ENCODE data around the gene MEF2B.
"Not testable (repeated sequence)": the region's sequence is repeated elsewhere in the genome, so short reads cannot be mapped to it uniquely, and the experiment has no call there.

MEF2B gene

DNA sequence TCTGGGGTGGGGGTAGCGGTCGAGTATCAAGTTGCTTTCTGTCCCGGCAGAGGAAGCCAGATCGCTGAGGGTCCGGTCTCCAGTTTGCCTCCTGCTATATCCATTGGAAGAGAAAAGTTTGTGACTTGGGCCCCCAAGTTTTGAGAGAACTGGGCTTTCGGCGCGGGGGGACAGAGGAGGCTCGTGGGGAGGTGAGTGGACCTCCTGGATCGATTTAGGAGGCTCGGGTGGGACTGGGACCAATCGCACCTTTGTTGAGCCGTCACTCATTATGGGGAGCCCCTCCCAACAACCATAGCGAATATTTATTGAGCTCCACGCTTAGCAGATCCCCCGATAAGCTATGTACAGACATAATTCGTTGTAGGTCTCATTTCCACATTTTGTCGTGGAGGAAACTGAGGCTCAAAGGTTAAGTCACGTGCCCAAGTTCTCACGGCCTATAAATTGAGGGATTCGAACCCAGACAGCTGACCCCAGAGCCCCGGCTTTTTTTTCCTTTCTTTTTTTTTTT is 22.9 kb upstream of the MEF2B start:
- DNase-seq, result no peak

- DNase-seq, result peak; percentile 99
Observed at GRCh38 chr19:19192078-19192882, 22.2 kb upstream of the MEF2B start, which contains the start of the genes BORCS8 and RFXANK. Gene BORCS8, minus strand, starts transcription at chr19:19192152. Its CDS starts 35 bp downstream, at chr19:19192117. Gene RFXANK, plus strand, starts transcription at chr19:19192258. Its CDS starts 1,689 bp downstream, at chr19:19193947.

DNA sequence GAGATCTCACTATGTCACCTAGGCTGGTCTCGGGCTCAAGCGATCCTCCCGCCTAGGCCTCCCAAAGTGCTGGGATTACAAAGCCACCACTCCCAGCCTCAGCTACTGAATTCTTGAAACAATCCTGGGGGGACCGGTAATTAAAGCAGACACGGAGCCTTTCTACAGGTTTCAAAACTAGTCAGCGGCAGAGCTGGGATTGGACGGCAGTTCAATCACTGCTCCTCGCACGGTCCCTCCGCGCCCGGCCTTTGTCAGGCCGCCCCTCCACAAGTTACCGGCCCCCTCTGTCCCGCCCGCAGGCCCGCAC is 21.7 kb upstream of the MEF2B start:
- no peak for DNase-seq

DNA sequence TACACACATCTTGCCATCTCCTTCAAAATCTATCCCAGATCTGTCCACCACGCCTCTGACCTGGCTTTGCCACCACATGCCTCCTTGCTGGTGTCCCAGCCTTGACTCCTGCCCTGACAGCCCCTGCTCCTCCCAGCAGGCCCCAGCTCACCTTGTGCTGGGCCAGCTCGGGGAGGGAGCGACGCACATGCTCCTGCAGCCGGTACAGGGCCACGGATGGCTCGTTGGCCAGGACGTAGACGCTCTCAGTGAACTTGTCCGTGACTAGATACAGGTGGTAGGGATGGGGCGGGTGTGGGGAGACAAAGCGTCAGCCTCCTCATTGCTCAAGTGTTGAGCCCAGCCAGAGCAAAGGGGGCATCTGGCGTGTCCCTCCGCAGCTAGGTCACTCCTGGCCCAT is 16.7 kb upstream of the MEF2B start:
- no peak for DNase-seq

DNA sequence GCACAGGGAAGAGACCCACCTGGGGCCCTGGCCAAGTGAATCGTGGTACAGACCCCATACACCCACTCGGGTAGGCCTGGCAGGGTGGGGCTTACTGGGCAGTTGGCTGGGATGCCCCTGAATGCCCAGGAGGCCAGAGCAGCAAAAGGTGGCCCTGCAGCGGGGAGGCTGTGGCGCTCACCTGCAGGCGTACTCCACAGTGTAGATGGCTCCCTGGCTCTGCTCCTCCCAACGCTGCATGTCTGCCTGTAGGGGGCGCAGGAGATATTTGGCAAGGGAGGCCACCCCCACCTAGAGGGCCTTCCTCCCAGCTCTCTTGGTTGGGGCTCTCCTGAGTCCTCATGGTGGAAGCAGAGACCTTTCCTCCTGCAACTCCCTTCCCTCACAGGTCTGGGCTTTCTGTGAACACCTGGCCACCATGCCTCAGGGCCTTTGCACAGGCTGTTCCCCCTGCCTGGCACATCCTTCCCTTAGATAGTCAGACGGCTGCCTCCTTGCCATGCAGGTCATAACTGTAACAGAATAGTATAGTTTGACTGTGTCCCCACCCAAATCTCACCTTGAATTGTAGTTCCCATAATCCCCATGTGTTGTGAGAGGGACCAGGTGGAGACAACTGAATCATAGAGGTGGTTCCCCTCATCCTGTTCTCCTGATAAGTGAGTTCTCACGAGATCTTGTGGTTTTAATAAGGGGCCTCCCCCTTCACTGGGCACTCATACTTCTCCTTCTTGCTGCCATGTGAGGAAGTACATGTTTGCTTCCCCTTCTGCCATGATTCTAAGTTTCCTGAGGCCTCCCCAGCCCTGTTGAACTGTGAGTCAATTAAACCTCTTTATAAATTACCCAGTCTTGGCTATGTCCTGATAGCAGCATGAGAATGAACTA is 16.0 kb upstream of the MEF2B start:
- peak; percentile 67 for DNase-seq

DNA sequence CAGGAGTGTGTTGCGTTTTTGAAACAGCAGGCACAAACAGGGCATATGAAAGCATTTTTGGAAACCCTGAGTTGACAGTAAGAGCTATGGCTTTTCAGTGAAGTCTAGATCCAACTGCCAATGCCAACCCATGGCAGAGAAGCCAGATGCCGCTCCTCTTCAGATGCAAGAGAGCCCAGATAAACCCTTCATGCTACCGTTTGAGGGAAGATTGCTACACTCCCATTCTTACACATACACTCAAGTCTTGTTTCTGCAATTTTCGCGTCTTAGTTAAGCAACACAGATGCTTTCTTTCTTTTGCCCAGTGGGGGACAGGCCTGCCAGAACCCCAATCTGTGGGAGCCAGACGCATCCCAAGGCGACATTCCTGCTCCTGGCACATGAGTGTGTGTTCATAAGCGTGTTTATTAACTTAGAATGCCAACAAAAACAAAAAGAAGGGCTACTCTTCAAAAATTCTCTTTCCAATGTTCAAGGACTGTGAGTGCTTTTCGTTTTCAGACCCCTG is 11.5 kb upstream of the MEF2B start:
- DNase-seq, result no peak

GRCh38 chr19:19179548-19180441 is 9.7 kb upstream of the MEF2B start:
- DNase-seq, result no peak

- no peak for DNase-seq
Observed at GRCh38 chr19:19176950-19177349, 6.9 kb upstream of the MEF2B start.

DNA sequence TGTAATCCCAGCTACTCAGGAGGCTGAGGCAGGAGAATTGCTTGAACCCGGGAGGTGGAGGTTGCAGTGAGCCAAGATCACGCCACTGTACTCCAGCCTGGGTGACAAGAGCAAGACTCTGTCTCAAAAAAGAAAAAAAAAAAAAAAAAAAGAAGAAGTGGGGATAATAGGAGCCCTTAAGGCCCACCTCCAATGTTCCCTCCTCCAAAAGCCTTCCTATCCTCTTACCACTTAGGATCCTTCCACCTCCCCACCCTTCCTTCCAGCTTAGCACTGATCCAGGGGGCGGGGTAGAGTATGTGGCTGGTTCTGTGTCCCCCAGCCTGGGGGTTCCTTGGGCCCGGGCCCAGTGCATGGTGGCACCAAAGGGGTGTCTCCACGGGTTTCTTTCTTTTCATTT is 3.2 kb upstream of the MEF2B start:
- not testable (repeated sequence) for DNase-seq

GRCh38 chr19:19171821-19172532 is 1.9 kb upstream of the MEF2B start:
- DNase-seq, result no peak

- no peak for DNase-seq
Observed at GRCh38 chr19:19170873-19171672, 1.0 kb upstream of the MEF2B start.

DNA sequence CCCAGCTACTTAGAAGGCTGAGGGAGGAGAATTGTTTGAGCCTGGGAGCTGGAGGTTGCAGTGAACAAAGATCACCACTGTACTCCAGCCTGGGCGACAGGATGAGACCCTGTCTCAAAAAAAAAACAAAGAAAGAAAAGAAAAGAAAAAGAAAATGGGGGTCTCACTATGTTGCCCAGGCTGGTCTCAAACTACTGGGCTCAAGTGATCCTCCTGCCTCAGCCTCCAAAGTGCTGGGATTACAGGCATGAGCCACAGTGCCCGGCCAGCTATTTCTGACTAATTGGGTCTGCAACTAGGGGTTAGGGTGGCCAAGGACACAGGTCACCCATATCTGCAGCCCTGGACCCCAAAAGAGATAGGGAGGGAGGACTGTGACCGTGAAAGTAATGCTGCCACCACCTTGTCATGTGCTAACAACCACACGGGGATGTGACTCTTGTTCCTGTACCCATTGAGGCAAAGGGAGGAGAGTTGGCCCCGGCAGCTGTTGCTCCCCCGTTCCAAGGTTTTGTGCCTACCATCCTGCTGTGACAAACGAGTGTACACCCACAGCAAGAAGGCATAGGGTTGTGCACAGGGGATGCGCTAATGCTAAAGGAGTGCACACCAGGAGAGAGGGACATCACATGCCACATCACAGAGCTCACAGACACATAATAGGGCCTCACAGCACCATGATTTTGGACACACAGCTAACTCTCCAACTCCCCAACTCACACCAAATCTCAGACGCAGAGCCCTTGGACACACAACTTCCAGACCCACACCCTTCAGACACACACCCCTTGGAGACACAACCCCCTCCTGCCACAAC is 619 bp downstream of the MEF2B start:
- no peak for DNase-seq

DNA sequence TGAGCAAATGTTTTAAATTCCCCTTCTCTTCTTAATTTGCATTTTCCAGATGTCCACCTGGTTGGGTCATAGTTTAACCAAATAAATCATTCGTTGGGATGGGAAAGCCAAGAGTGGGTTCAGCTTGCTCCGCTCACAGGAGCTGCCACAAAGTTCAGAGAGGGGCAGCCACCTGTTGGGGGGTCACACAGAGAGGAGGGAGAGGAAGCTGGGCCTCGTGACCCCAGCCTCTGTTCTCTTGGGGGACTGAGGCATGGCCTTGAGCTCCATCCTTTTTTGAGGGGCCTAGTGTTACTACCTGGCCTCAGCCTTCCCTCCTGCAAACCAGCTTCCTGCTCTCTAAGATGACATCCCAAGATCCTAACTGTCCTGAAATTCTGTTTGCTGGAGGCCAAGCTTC is 2.5 kb downstream of the MEF2B start:
- no peak for DNase-seq

DNA sequence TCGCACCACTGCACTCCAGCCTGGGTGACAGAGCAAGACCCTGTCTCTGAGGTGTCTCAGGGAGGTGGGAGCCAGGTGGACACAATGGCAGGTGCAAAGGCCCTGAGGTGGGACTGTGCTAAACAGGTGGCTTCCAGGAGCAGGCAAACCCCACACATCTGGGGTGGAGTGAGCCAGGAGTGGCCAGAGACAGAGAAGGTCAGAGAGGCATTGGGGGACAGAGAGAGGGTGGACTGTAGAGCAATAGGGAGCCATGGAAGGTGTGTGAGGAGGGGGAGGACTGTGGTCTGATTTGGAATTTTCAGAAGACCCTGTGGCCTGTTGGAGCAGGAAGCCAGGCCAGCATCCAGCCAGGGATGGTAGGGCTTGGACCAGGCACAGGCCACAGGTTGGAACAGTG is 4.7 kb downstream of the MEF2B start:
- DNase-seq, result no peak

- DNase-seq, result no peak
Observed at GRCh38 chr19:19162495-19162894, 7.6 kb downstream of the MEF2B start.

DNA sequence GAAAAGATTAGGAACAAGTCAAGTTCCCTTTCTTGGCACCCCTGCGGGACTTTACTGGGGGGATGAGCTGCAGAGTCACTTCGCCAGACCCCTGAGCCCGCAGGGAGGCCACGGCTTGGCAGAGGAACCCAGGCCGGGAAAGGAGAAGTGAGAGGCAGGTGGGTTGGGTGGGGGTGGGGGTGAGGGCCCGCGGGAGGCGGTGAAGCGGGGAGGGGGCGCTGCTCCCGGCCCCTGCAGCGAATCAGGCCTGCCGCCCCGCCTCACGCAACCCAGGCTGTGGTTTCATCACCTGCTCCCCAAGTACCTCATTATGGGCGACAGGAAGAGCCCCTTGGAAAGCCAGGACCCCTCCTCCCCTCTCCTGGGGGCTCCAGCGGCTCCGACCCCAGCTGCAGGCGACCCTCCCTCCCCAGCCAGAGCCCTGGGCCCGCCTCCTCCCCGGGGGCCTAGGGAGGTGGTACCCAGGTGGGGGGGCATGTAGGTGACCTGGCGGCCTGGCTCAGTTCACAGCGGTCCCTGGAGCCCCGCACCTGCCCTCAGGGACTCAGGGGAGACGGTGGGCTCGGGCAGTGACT is 9.5 kb downstream of the MEF2B start:
- no peak for DNase-seq

DNA sequence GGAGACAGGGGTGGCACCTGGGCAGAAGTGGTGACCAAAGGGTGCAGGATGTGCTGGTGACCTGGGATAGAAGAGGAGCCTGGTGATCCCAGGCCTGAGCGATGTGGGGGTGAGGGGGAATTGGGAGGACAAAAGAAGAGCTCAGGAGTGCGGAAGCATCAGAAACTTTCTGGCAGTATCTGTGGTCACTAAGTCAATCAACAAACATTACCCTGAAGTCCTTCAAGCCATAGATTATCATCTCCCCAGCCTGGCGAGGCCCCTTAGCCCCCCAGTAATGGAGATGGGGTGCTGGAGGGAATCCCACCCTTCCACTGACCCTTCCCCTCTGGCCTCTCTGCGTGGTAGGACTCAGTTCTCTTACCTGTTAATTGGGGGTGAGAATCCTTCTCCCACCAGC is 10.5 kb downstream of the MEF2B start:
- DNase-seq, result no peak

DNA sequence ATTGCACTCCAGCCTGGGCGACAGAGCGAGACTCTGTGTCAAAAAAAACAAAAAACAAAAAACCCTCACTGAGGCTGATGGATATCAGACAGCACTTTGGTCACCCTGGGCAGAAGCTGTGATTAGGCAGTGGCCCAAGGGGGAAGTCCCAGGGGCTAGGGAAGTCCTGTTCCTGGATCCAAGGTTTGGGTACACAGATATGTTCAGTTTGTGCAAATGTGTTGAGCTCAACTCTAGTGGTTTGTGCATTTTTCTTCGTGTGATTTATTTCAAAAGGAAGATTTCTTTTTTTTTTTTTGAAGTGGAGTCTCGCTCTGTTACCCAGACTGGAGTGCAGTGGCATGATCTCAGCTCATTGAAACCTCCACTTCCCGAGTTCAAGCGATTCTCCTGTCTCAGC is 12.3 kb downstream of the MEF2B start:
- no peak for DNase-seq

- no peak for DNase-seq
Observed at GRCh38 chr19:19155495-19156219, 14.4 kb downstream of the MEF2B start.

Measured in stimulated activated CD4-positive, alpha-beta T cell treated with anti-CD3 and anti-CD28 coated beads, Interleukin-15, amount 100 ng/mL, for 24 hours (primary cell).